SU-DHL-6 (cell line): Measurements from ENCODE around the gene VWCE.

Experiments
- H2AFZ ChIP-seq: fragments of 200-600 bp; sonication (generic); 2 replicates; pipeline ENCODE4 v1.6.1; 2014; ENCODE audit warnings: low read depth, mild to moderate bottlenecking, moderate library complexity, mixed read lengths, antibody characterized with exemption, low read length; ENCODE audit not compliant: severe bottlenecking
- H3F3A ChIP-seq: fragments of 200-600 bp; shearing (Covaris generic); 2 replicates; pipeline ENCODE4 v1.6.0; 2016; ENCODE audit warnings: antibody characterized with exemption, mild to moderate bottlenecking; ENCODE audit not compliant: insufficient read depth
- H3K27ac ChIP-seq: fragments of 200-600 bp; sonication (generic); 2 replicates; pipeline ENCODE4 v1.5.1; 2016; ENCODE audit warnings: low read depth, mild to moderate bottlenecking, low read length, moderate library complexity, mixed read lengths
- H3K27me3 ChIP-seq: fragments of 200-600 bp; sonication (generic), shearing (Covaris generic); 2 replicates; pipeline ENCODE4 v1.6.0; 2014; ENCODE audit warnings: mild to moderate bottlenecking, low read length
- H3K36me3 ChIP-seq: fragments of 200-600 bp; sonication (generic); 2 replicates; pipeline ENCODE4 v1.6.1; 2014; ENCODE audit warnings: mild to moderate bottlenecking, low read length, mixed read lengths
- H3K4me2 ChIP-seq: fragments of 300-600, 200-600 bp; shearing (Covaris generic), sonication (generic); 2 replicates; pipeline ENCODE4 v1.6.0; 2014; ENCODE audit warnings: low read length, low read depth, mild to moderate bottlenecking; ENCODE audit not compliant: poor library complexity, severe bottlenecking
- H3K4me3 ChIP-seq: fragments of 200-600 bp; sonication (generic); 2 replicates; pipeline ENCODE4 v1.5.1; 2014; ENCODE audit warnings: antibody characterized with exemption, low read length, mild to moderate bottlenecking, mixed read lengths; ENCODE audit not compliant: insufficient read depth, poor library complexity, severe bottlenecking
- H3K79me2 ChIP-seq: fragments of 200-600 bp; sonication (generic); 2 replicates; pipeline ENCODE4 v1.6.1; 2014; ENCODE audit warnings: mild to moderate bottlenecking, low read length, moderate library complexity; ENCODE audit not compliant: insufficient read depth
- H3K9ac ChIP-seq: fragments of 200-600 bp; sonication (generic); 2 replicates; pipeline ENCODE4 v1.7.0; 2014; ENCODE audit warnings: mild to moderate bottlenecking, low read length
- H3K9me2 ChIP-seq: fragments of 200-600 bp; sonication (generic); replicated peaks from 2 replicates; pipeline ENCODE4 v1.6.1; 2014; ENCODE audit warnings: low read length; ENCODE audit not compliant: insufficient read depth
- H3K9me3 ChIP-seq: fragments of 200-600 bp; sonication (generic); 2 replicates; pipeline ENCODE4 v1.6.1; 2014; ENCODE audit warnings: low read length, mixed read lengths; ENCODE audit not compliant: insufficient read depth
- H4K20me1 ChIP-seq: fragments of 200-600 bp; sonication (generic); 2 replicates; pipeline ENCODE4 v1.6.1; 2014; ENCODE audit warnings: low read depth, mild to moderate bottlenecking, antibody characterized with exemption, low read length, moderate library complexity, mixed read lengths
- EZH2phosphoT487 ChIP-seq: fragments of 200-600 bp; sonication (generic), shearing (Covaris generic); conservative IDR thresholded peaks from 2 replicates; pipeline ENCODE4 v1.6.1; 2018; ENCODE audit warnings: mild to moderate bottlenecking, antibody characterized with exemption, low read length, moderate library complexity, mixed read lengths
- TF ChIP-seq, protein P1 (sequence below): fragments of 200-600 bp; sonication (generic); IDR thresholded peaks from one replicate; pipeline ENCODE4 v1.5.1; 2017; ENCODE audit warnings: antibody characterized with exemption, mild to moderate bottlenecking, low read length, moderate library complexity; ENCODE audit not compliant: insufficient read depth, poor library complexity, severe bottlenecking

The VWCE gene

GRCh38 chr11:61280883-61281580 is 14.1 kb downstream of the VWCE start:
- H3K79me2 ChIP-seq: no peaks in the 10 kb centered on the region
- H2AFZ ChIP-seq: no peak overlapping the region
- TF ChIP-seq, protein P1, sequence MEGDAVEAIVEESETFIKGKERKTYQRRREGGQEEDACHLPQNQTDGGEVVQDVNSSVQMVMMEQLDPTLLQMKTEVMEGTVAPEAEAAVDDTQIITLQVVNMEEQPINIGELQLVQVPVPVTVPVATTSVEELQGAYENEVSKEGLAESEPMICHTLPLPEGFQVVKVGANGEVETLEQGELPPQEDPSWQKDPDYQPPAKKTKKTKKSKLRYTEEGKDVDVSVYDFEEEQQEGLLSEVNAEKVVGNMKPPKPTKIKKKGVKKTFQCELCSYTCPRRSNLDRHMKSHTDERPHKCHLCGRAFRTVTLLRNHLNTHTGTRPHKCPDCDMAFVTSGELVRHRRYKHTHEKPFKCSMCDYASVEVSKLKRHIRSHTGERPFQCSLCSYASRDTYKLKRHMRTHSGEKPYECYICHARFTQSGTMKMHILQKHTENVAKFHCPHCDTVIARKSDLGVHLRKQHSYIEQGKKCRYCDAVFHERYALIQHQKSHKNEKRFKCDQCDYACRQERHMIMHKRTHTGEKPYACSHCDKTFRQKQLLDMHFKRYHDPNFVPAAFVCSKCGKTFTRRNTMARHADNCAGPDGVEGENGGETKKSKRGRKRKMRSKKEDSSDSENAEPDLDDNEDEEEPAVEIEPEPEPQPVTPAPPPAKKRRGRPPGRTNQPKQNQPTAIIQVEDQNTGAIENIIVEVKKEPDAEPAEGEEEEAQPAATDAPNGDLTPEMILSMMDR: no peak
- TF ChIP-seq EZH2phosphoT487: no peak
- H3K4me2 ChIP-seq: no peak overlapping the region
- H4K20me1 ChIP-seq: no peaks in the 10 kb centered on the region
- no peaks in the 10 kb centered on the region for H3K9me2 ChIP-seq
- H3K4me3 ChIP-seq: no peak overlapping the region
- no peak overlapping the region for H3K9ac ChIP-seq
- H3F3A ChIP-seq: 0 out of 2 replicates have a peak, but pooled peaks cover 2% of the 10 kb centered on the region
- 0 out of 2 replicates have a peak, but pooled peaks cover 2% of the 10 kb centered on the region for H3K36me3 ChIP-seq
- H3K9me3 ChIP-seq: no peaks in the 10 kb centered on the region
- no peak overlapping the region for H3K27ac ChIP-seq
- no peaks in the 10 kb centered on the region for H3K27me3 ChIP-seq

DNA sequence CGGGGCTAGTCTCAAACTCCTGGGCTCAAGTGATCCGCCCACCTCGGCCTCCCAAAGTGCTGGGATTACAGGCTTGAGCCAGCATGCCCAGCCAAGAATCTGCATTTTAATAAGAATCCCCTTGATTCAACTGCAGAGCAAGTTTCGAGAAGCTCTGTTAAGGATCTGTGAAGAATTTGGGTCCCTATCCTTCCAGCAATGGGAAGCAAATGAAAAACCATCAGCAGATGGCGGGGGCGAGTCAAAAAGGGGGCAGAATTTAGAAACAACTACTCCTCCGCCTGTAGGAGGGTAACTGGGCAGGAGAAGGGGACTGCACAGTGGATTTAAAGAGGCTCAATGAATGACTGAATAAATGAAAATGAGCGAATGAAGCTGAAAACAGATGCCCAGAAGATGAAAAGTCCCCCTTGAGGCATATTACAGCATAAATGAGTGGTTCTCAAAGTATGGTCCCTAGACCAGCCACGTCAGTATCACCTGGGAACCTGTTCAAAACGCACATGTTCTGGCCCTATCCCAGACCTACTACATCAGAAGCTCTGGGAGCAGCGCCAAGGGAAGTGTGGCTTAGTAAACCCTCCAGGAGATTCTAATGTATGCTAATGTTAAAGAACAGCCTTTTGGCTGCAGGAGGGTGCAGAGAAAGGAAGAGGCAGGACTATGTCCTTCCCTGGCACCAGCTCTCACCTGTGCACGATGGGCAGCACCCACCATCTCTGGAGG is 15.0 kb downstream of the VWCE start:
- H4K20me1 ChIP-seq: no peaks in the 10 kb centered on the region
- 0 out of 2 replicates have a peak, but pooled peaks cover 2% of the 10 kb centered on the region for H3F3A ChIP-seq
- H3K9me2 ChIP-seq: no peaks in the 10 kb centered on the region
- H3K36me3 ChIP-seq: 0 out of 2 replicates have a peak, but pooled peaks cover 2% of the 10 kb centered on the region
- no peak overlapping the region for H3K4me3 ChIP-seq
- no peak overlapping the region for H3K4me2 ChIP-seq
- no peak overlapping the region for H3K9ac ChIP-seq
- TF ChIP-seq, protein P1: no peak
- TF ChIP-seq EZH2phosphoT487: no peak
- no peaks in the 10 kb centered on the region for H3K9me3 ChIP-seq
- no peak overlapping the region for H2AFZ ChIP-seq
- no peaks in the 10 kb centered on the region for H3K79me2 ChIP-seq
- H3K27ac ChIP-seq: no peak overlapping the region
- H3K27me3 ChIP-seq: no peaks in the 10 kb centered on the region

DNA sequence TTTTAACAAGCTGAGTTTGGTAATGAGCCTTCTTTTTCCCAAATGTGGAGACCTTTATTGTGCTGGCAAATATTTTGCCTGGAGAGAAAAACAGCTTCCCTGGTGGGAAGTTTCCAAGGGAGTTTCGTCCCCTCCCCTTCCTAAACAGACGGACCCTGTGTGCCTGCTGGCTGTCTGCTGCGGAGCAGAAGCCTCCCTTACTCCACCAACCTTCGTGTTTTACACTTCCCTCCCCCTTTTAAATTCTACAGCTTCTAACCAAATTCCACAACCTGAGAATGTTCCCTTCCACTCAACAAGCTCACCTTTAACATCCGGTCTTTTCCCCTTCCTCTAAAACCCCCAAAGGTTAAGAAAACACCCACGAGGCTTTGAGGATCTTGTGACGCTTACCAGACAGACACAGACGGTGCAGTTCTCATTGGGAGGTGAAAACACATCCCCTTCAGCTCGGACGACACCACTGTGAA is 17.1 kb downstream of the VWCE start:
- Histone ChIP-seq H3K36me3 (0 out of 2 replicates have a peak, but pooled peaks cover 2% of the 10 kb centered on the region), H3F3A (no peaks in the 10 kb centered on the region), H4K20me1 (no peaks in the 10 kb centered on the region), H3K4me3 (no peak overlapping the region), H3K27ac (no peak overlapping the region), H3K79me2 (no peaks in the 10 kb centered on the region), H3K9me3 (no peaks in the 10 kb centered on the region), H3K27me3 (no peaks in the 10 kb centered on the region), H3K9me2 (no peaks in the 10 kb centered on the region), H2AFZ (no peak overlapping the region), H3K4me2 (no peak overlapping the region), H3K9ac (no peak overlapping the region)
- TF ChIP-seq, protein P1: no peak
- TF ChIP-seq EZH2phosphoT487: no peak
